KMS-11 (cell line): ENCODE data around the gene ATE1.

Experiments
- H2AFZ ChIP-seq: fragments of 200-600 bp; sonication (generic); 2 replicates; pipeline ENCODE4 v1.6.1; 2016; ENCODE audit warnings: antibody characterized with exemption, mixed run types, low read depth
- H3K27ac ChIP-seq: fragments of 200-600 bp; sonication (generic); 2 replicates; pipeline ENCODE4 v1.6.1; 2016; ENCODE audit warnings: mild to moderate bottlenecking, mixed run types
- H3K27me3 ChIP-seq: fragments of 200-600 bp; sonication (generic); 2 replicates; pipeline ENCODE4 v1.6.1; 2017; ENCODE audit warnings: mild to moderate bottlenecking, low read depth, mixed run types, moderate library complexity; ENCODE audit not compliant: insufficient read depth
- H3K36me3 ChIP-seq: fragments of 200-600 bp; sonication (generic); 2 replicates; pipeline ENCODE4 v1.6.1; 2017; ENCODE audit warnings: mild to moderate bottlenecking, mixed run types; ENCODE audit not compliant: insufficient read depth
- H3K4me1 ChIP-seq: fragments of 200-600 bp; sonication (generic); 2 replicates; pipeline ENCODE4 v1.6.1; 2016; ENCODE audit warnings: mild to moderate bottlenecking, low read depth, mixed run types; ENCODE audit not compliant: poor library complexity, severe bottlenecking
- H3K4me2 ChIP-seq: fragments of 200-600 bp; sonication (generic); 2 replicates; pipeline ENCODE4 v1.7.0; 2016; ENCODE audit warnings: mild to moderate bottlenecking, mixed run types
- H3K4me3 ChIP-seq: fragments of 200-600 bp; sonication (generic); IDR thresholded peaks from 2 replicates; pipeline ENCODE4 v1.6.1; 2017; ENCODE audit warnings: low read depth, low read length, mixed read lengths; ENCODE audit not compliant: insufficient read depth
- H3K79me2 ChIP-seq: fragments of 200-600 bp; sonication (generic); 2 replicates; pipeline ENCODE4 v1.6.1; 2016; ENCODE audit warnings: low read depth, mixed run types; ENCODE audit not compliant: insufficient read depth
- H3K9ac ChIP-seq: fragments of 200-600 bp; sonication (generic); 2 replicates; pipeline ENCODE4 v1.6.1; 2016; ENCODE audit warnings: mild to moderate bottlenecking, mixed run types
- H4K20me1 ChIP-seq: fragments of 200-600 bp; sonication (generic); 2 replicates; pipeline ENCODE4 v1.6.1; 2016; ENCODE audit warnings: mild to moderate bottlenecking, mixed run types; ENCODE audit not compliant: insufficient read depth
- CTCF ChIP-seq: fragments of 200-600 bp; sonication (generic); conservative IDR thresholded peaks from 2 replicates; pipeline ENCODE4 v1.6.1; 2017; ENCODE audit warnings: low read depth, mild to moderate bottlenecking, antibody characterized with exemption, low read length, moderate library complexity, mixed read lengths

ATE1 gene

GRCh38 chr10:121811386-121811785 is 116.4 kb downstream of the ATE1 start:
- Histone ChIP-seq H3K4me1 (no peaks in the 10 kb centered on the region), H3K79me2 (no peaks in the 10 kb centered on the region), H4K20me1 (no peaks in the 10 kb centered on the region), H3K4me2 (no peak overlapping the region), H3K27ac (no peak overlapping the region), H3K4me3 (no peak overlapping the region), H3K27me3 (no peaks in the 10 kb centered on the region), H3K9ac (no peak overlapping the region), H3K36me3 (no peaks in the 10 kb centered on the region), H2AFZ (no peak overlapping the region)
- TF ChIP-seq CTCF = no peak

GRCh38 chr10:121808835-121809234 is 119.0 kb downstream of the ATE1 start:
- no peak for TF ChIP-seq CTCF
- Histone ChIP-seq H3K4me3 (no peak overlapping the region), H3K4me2 (no peak overlapping the region)

GRCh38 chr10:121804460-121804859 is 123.4 kb downstream of the ATE1 start:
- no peak overlapping the region for H3K27ac ChIP-seq
- H4K20me1 ChIP-seq = no peaks in the 10 kb centered on the region
- H3K36me3 ChIP-seq = no peaks in the 10 kb centered on the region
- no peaks in the 10 kb centered on the region for H3K79me2 ChIP-seq
- no peak overlapping the region for H3K4me3 ChIP-seq
- TF ChIP-seq CTCF = no peak
- H3K27me3 ChIP-seq = no peaks in the 10 kb centered on the region
- H3K4me2 ChIP-seq = no peak overlapping the region
- H3K9ac ChIP-seq = no peak overlapping the region
- H2AFZ ChIP-seq = no peak overlapping the region
- H3K4me1 ChIP-seq = no peaks in the 10 kb centered on the region

More at GRCh38 chr10:121808835-121809234, 119.0 kb downstream of the ATE1 start:
- Histone ChIP-seq H3K27me3 (no peaks in the 10 kb centered on the region), H3K4me1 (no peaks in the 10 kb centered on the region), H2AFZ (no peak overlapping the region), H3K79me2 (no peaks in the 10 kb centered on the region), H3K27ac (no peak overlapping the region), H4K20me1 (no peaks in the 10 kb centered on the region), H3K36me3 (no peaks in the 10 kb centered on the region), H3K9ac (no peak overlapping the region)

- H3K4me3 ChIP-seq = no peak overlapping the region
- H3K27me3 ChIP-seq = no peaks in the 10 kb centered on the region
- no peaks in the 10 kb centered on the region for H3K79me2 ChIP-seq
- no peak overlapping the region for H3K9ac ChIP-seq
- H4K20me1 ChIP-seq = no peaks in the 10 kb centered on the region
- no peak for TF ChIP-seq CTCF
- no peak overlapping the region for H3K4me2 ChIP-seq
- H3K36me3 ChIP-seq = no peaks in the 10 kb centered on the region
- H3K27ac ChIP-seq = no peak overlapping the region
- no peak overlapping the region for H2AFZ ChIP-seq
- H3K4me1 ChIP-seq = no peaks in the 10 kb centered on the region
These were observed 124.2 kb downstream of the ATE1 start for GRCh38 chr10:121803611-121804010.
